Measurements from ENCODE around the gene CENPA.

Gene CENPA

DNA sequence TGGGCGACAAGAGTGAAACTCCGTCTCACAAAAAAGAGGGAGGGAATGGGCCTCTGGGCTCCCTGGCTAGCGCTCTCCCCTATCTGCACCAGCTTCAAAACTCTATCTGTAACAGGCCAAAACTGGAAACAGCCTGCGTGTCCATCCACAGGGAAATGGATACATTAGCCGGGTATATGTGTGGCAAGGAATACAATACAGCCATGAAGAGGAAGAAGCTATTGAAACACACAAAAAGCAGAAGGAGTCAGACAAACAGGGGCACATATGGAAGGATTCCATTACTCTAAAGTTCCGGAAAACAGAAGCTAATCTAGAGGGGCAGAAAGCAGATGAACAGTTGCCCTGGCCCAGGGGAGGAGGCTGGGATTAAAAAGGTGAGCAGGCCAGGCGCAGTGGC is 46.3 kb upstream of the CENPA start:
- Histone ChIP-seq H4K20me1 (ENCODE audit: low read depth, low read length) (no peaks in the 10 kb centered on the region), H3K79me2 (ENCODE audit: insufficient read depth, low read length) (no peaks in the 10 kb centered on the region), H3K27me3 (ENCODE audit: low read length) (no peaks in the 10 kb centered on the region), H3F3A (ENCODE audit: insufficient read depth) (no peaks in the 10 kb centered on the region), H3K4me2 (ENCODE audit: low read depth, low read length, poor library complexity, severe bottlenecking) (no peak overlapping the region), H2AFZ (ENCODE audit: low read depth, low read length, severe bottlenecking) (no peak overlapping the region), H3K9me2 (replicated peaks; ENCODE audit: insufficient read depth, low read length) (no peaks in the 10 kb centered on the region), H3K9ac (ENCODE audit: low read length) (no peak overlapping the region), H3K36me3 (ENCODE audit: low read length) (no peaks in the 10 kb centered on the region), H3K9me3 (ENCODE audit: insufficient read depth, low read length) (no peaks in the 10 kb centered on the region), H3K27ac (ENCODE audit: low read depth, low read length) (no peak overlapping the region), H3K4me3 (ENCODE audit: insufficient read depth, low read length, poor library complexity, severe bottlenecking) (no peak overlapping the region)
- TF ChIP-seq, protein P1, sequence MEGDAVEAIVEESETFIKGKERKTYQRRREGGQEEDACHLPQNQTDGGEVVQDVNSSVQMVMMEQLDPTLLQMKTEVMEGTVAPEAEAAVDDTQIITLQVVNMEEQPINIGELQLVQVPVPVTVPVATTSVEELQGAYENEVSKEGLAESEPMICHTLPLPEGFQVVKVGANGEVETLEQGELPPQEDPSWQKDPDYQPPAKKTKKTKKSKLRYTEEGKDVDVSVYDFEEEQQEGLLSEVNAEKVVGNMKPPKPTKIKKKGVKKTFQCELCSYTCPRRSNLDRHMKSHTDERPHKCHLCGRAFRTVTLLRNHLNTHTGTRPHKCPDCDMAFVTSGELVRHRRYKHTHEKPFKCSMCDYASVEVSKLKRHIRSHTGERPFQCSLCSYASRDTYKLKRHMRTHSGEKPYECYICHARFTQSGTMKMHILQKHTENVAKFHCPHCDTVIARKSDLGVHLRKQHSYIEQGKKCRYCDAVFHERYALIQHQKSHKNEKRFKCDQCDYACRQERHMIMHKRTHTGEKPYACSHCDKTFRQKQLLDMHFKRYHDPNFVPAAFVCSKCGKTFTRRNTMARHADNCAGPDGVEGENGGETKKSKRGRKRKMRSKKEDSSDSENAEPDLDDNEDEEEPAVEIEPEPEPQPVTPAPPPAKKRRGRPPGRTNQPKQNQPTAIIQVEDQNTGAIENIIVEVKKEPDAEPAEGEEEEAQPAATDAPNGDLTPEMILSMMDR (IDR thresholded peaks at IDR 0.05; ENCODE audit: insufficient read depth, low read length, poor library complexity, severe bottlenecking) = no peak
- TF ChIP-seq EZH2phosphoT487 (conservative IDR thresholded peaks at IDR 0.05; ENCODE audit: low read length) = no peak

DNA sequence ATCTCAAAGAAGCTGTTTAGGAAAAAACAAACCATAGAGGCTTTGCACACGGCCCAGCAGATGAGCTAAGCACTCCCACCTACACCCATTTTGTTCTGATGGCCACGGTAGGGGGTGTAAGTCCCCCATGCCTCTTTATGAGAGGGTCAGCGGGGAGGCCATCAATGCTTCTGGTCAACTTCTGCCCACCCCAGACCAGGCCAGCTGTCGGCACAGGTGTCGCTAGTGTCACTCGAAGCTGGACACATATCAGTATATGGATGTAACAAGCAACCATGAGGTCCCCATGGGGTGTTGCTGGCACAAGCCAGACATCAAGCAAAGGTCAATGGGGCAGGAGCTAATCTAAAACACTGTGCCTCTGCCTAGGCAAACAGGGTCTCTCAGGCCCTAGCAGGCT is 45.5 kb upstream of the CENPA start:
- Histone ChIP-seq H3F3A (ENCODE audit: insufficient read depth) (no peaks in the 10 kb centered on the region), H3K79me2 (ENCODE audit: insufficient read depth, low read length) (no peaks in the 10 kb centered on the region), H3K27ac (ENCODE audit: low read depth, low read length) (no peak overlapping the region), H3K4me3 (ENCODE audit: insufficient read depth, low read length, poor library complexity, severe bottlenecking) (no peak overlapping the region), H3K36me3 (ENCODE audit: low read length) (no peaks in the 10 kb centered on the region), H3K4me2 (ENCODE audit: low read depth, low read length, poor library complexity, severe bottlenecking) (no peak overlapping the region), H3K9me3 (ENCODE audit: insufficient read depth, low read length) (no peaks in the 10 kb centered on the region), H2AFZ (ENCODE audit: low read depth, low read length, severe bottlenecking) (no peak overlapping the region), H3K9ac (ENCODE audit: low read length) (no peak overlapping the region), H4K20me1 (ENCODE audit: low read depth, low read length) (no peaks in the 10 kb centered on the region), H3K9me2 (replicated peaks; ENCODE audit: insufficient read depth, low read length) (no peaks in the 10 kb centered on the region), H3K27me3 (ENCODE audit: low read length) (no peaks in the 10 kb centered on the region)
- TF ChIP-seq EZH2phosphoT487 (conservative IDR thresholded peaks at IDR 0.05; ENCODE audit: low read length) = no peak
- TF ChIP-seq, protein P1 (IDR thresholded peaks at IDR 0.05; ENCODE audit: insufficient read depth, low read length, poor library complexity, severe bottlenecking) = no peak

DNA sequence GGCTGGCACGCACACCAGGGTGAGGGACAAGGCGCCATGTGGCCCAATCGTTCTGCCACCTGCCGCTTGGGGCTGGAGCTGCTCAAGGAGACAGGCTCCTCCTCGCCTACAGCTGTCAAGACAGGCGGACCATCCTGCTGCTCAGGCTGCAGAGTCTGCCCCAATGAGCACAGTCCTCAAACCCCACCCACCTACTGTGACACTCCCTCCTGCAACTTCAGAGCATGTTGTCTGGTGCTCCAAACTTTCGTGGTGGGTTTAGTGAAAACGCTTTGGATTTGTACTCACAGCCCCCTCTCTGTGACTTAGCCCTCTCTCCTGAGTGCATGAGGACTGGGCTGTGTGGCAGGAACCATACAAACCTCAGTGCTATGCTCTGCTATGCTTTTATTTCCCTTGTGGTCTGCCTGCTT is 45.0 kb upstream of the CENPA start:
- Histone ChIP-seq H3K79me2 (ENCODE audit: insufficient read depth, low read length) (no peaks in the 10 kb centered on the region), H3K9ac (ENCODE audit: low read length) (no peak overlapping the region), H3K36me3 (ENCODE audit: low read length) (no peaks in the 10 kb centered on the region), H3K27ac (ENCODE audit: low read depth, low read length) (no peak overlapping the region), H3K4me2 (ENCODE audit: low read depth, low read length, poor library complexity, severe bottlenecking) (no peak overlapping the region), H4K20me1 (ENCODE audit: low read depth, low read length) (no peaks in the 10 kb centered on the region), H3K27me3 (ENCODE audit: low read length) (no peaks in the 10 kb centered on the region), H3K4me3 (ENCODE audit: insufficient read depth, low read length, poor library complexity, severe bottlenecking) (no peak overlapping the region), H3F3A (ENCODE audit: insufficient read depth) (no peaks in the 10 kb centered on the region), H2AFZ (ENCODE audit: low read depth, low read length, severe bottlenecking) (no peak overlapping the region), H3K9me3 (ENCODE audit: insufficient read depth, low read length) (no peaks in the 10 kb centered on the region), H3K9me2 (replicated peaks; ENCODE audit: insufficient read depth, low read length) (no peaks in the 10 kb centered on the region)
- TF ChIP-seq, protein P1 (IDR thresholded peaks at IDR 0.05; ENCODE audit: insufficient read depth, low read length, poor library complexity, severe bottlenecking) = no peak
- no peak for TF ChIP-seq EZH2phosphoT487 (conservative IDR thresholded peaks at IDR 0.05; ENCODE audit: low read length)

All from SU-DHL-6 (cell line).